Peyer's patch (tissue), 4 donors: ENCODE data around the gene SLC26A5.

ENCODE experiments used
- CTCF ChIP-seq, 6 experiments: fragments of 450-650 bp in 4 of 6; fragments of 200-600 bp in 2 of 6; sonication (generic) in 1 of 6; IDR thresholded peaks; one replicate each; pipeline ENCODE4 v1.5.1; 2017 to 2019; ENCODE audit warnings: antibody characterized with exemption in 6 of 6, mild to moderate bottlenecking in 3 of 6, moderate library complexity in 1 of 6
- POLR2A ChIP-seq, 2 donors: fragments of 450-650 bp; IDR thresholded peaks; one replicate each; pipeline ENCODE4 v1.5.1; 2017; ENCODE audit warnings: antibody characterized with exemption in 2 of 2, mild to moderate bottlenecking in 2 of 2, moderate library complexity in 2 of 2

DNA sequence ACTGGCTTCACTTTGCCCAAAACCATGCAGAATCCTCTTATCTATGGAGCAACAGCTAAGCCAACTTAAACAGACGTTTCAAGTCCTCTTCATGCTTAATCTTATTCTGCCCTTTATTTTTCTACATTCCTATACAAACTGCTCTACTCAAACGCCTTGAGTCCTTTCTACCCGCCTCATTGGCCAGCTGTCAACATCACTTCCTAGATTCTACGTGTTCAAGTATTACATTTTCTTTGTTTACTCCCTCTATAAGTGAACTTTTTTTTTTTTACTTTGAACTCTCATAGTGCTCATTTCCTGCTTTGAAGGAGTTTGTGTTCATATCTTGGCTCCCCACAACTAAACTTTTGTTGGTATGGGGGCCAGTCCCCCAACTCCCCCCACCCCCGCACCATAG lies 28.9 kb upstream of the SLC26A5 start:
- TF ChIP-seq CTCF (IDR thresholded peaks at IDR 0.05) (no peak), POLR2A (IDR thresholded peaks at IDR 0.05) (no peak)
